Stimulated activated naive B cell treated with anti-CD40 and anti-IgM and Interleukin-4, amounts not matched to agents 10 μg/mL and 1 μg/mL and 100 μg/mL, for 72 hours (primary cell): ENCODE results near the gene TPM2.
"Not testable (repeated sequence)": the region's sequence is repeated elsewhere in the genome, so short reads cannot be mapped to it uniquely, and the experiment has no call there.

Source experiments
- ATAC-seq, 2 donors: fragments of 150-1000 bp; cut with Tn5 transposase; replicated peaks; 2 replicates each; pipeline ENCODE4 v1.10.0; 2021; ENCODE audit warnings: moderate library complexity in 1 of 2
- DNase-seq: peaks from one replicate; pipeline ENCODE4 v3.0.0; 2021
- H3K27ac Mint-ChIP-seq: one replicate; pipeline ENCODE4 v1.8.0; 2022; ENCODE audit warnings: mild to moderate bottlenecking, mixed read lengths
- H3K27me3 Mint-ChIP-seq, 2 donors: one replicate each; pipeline ENCODE4 v1.8.0; 2022; ENCODE audit warnings: mixed read lengths in 2 of 2
- H3K36me3 Mint-ChIP-seq, 2 donors: one replicate each; pipeline ENCODE4 v1.8.0; 2022; ENCODE audit warnings: mixed read lengths in 2 of 2, mild to moderate bottlenecking in 1 of 2
- H3K4me1 Mint-ChIP-seq, 2 donors: one replicate each; pipeline ENCODE4 v1.8.0; 2022; ENCODE audit warnings: mixed read lengths in 2 of 2, mild to moderate bottlenecking in 1 of 2
- H3K4me3 Mint-ChIP-seq, 2 donors: one replicate each; pipeline ENCODE4 v1.8.0; 2022; ENCODE audit warnings: mild to moderate bottlenecking in 2 of 2, mixed read lengths in 2 of 2, moderate library complexity in 1 of 2
- H3K9me3 Mint-ChIP-seq, 2 donors: one replicate each; pipeline ENCODE4 v1.8.0; 2022; ENCODE audit warnings: mixed read lengths in 2 of 2, mild to moderate bottlenecking in 1 of 2

Gene TPM2

GRCh38 chr9:35639225-35639624 is 50.5 kb downstream of the TPM2 start:
- peak; percentile 18 to 33 for ATAC-seq
- not testable (repeated sequence) for H3K27me3 Mint-ChIP-seq, DNase-seq
- peaks cover 24 to 31% of the 10 kb centered on the region in 2 donors for H3K36me3 Mint-ChIP-seq
- peak overlapping the region; percentile 90 for H3K27ac Mint-ChIP-seq
- peaks cover 8 to 14% of the 10 kb centered on the region in 2 donors for H3K9me3 Mint-ChIP-seq
- H3K4me3 Mint-ChIP-seq = peak overlapping the region; percentile 46 to 63
- peaks cover 71 to 91% of the 10 kb centered on the region in 2 donors for H3K4me1 Mint-ChIP-seq

- H3K4me3 Mint-ChIP-seq, DNase-seq, ATAC-seq, H3K27me3 Mint-ChIP-seq: not testable (repeated sequence)
- peak overlapping the region; percentile 90 for H3K27ac Mint-ChIP-seq
- H3K4me1 Mint-ChIP-seq = peaks cover 73 to 92% of the 10 kb centered on the region in 2 donors
- H3K36me3 Mint-ChIP-seq = peaks cover 24 to 31% of the 10 kb centered on the region in 2 donors
- peaks cover 8 to 14% of the 10 kb centered on the region in 2 donors for H3K9me3 Mint-ChIP-seq
Measured at GRCh38 chr9:35638751-35639150, 51.0 kb downstream of the TPM2 start.

- Mint-ChIP-seq H3K4me3 (peak overlapping the region; percentile 37 to 53), H3K9me3 (peaks cover 6 to 14% of the 10 kb centered on the region in 2 donors), H3K36me3 (peaks cover 20 to 26% of the 10 kb centered on the region in 2 donors), H3K4me1 (peaks cover 69 to 88% of the 10 kb centered on the region in 2 donors), H3K27ac (peak overlapping the region; percentile 90)
- not testable (repeated sequence) for DNase-seq, H3K27me3 Mint-ChIP-seq, ATAC-seq
Measured at GRCh38 chr9:35637427-35637955, 52.2 kb downstream of the TPM2 start.

- H3K4me1 Mint-ChIP-seq = peaks cover 64 to 84% of the 10 kb centered on the region in 2 donors
- not testable (repeated sequence) for ATAC-seq, DNase-seq, H3K27me3 Mint-ChIP-seq
- H3K4me3 Mint-ChIP-seq = peak overlapping the region; percentile 5 to 37
- H3K36me3 Mint-ChIP-seq = peaks cover 20 to 26% of the 10 kb centered on the region in 2 donors
- H3K27ac Mint-ChIP-seq = peak overlapping the region; percentile 90
- peaks cover 6 to 14% of the 10 kb centered on the region in 2 donors for H3K9me3 Mint-ChIP-seq
Measured at GRCh38 chr9:35636877-35637246, 52.9 kb downstream of the TPM2 start.

GRCh38 chr9:35636135-35636876 is 53.4 kb downstream of the TPM2 start:
- Mint-ChIP-seq H3K27ac (peak overlapping the region; percentile 90), H3K4me3 (peak overlapping the region; percentile 36 to 63), H3K4me1 (peaks cover 58 to 78% of the 10 kb centered on the region in 2 donors), H3K36me3 (peaks cover 20 to 26% of the 10 kb centered on the region in 2 donors), H3K9me3 (peaks cover 6 to 14% of the 10 kb centered on the region in 2 donors), H3K27me3 (no peaks in the 10 kb centered on the region)
- ATAC-seq (peak; percentile 55 to 65), DNase-seq (no peak)

- Mint-ChIP-seq H3K9me3 (peaks cover 6 to 14% of the 10 kb centered on the region in 2 donors), H3K27ac (peak overlapping the region; percentile 90), H3K4me3 (peak overlapping the region; percentile 36 to 63), H3K36me3 (peaks cover 16 to 21% of the 10 kb centered on the region in 2 donors), H3K4me1 (peaks cover 53 to 72% of the 10 kb centered on the region in 2 donors), H3K27me3 (no peaks in the 10 kb centered on the region)
- DNase-seq = no peak
- no peak for ATAC-seq
Measured at GRCh38 chr9:35635730-35636129, 54.0 kb downstream of the TPM2 start.
